A673 (cell line): ENCODE data around the gene STARD7. TPM values are rescaled to one million over a fixed set of nuclear protein-coding genes. Genes with fewer than 3 reads are reported as not detected.

Experiments used
- BruUV-seq: library from RNA; stranded (reverse); fragments of 400-500 nt; replicated peaks from 2 replicates; lab custom pipeline; 2021; lab: Mats Ljungman, UMichigan
- CTCF ChIA-PET: fragments of 300-600 bp; sonication (Branson Sonifier 250); formaldehyde crosslinking; loops from one replicate; lab custom pipeline; 2022; ENCODE audit warnings: antibody characterized with exemption; lab: Charles Lee
- POLR2A ChIA-PET: fragments of 300-600 bp; sonication (Branson Sonifier 250); formaldehyde crosslinking; loops from one replicate; lab custom pipeline; 2022; ENCODE audit warnings: antibody characterized with exemption; ENCODE audit not compliant: low non-redundant PET; lab: Charles Lee
- DNase-seq: peaks from one replicate; pipeline ENCODE4 v3.0.0-alpha.2; 2015; ENCODE audit warnings: low spot score
- H3K27ac ChIP-seq: fragments of 200-600 bp; sonication (generic); 2 replicates; pipeline ENCODE4 v1.5.1; 2016; ENCODE audit warnings: mixed run types, low read depth, mild to moderate bottlenecking, mixed read lengths, antibody characterized with exemption, low read length; ENCODE audit not compliant: poor library complexity, severe bottlenecking
- H3K27me3 ChIP-seq: fragments of 200-600 bp; sonication (generic); replicated peaks from 2 replicates; pipeline ENCODE4 v1.6.1; 2017; ENCODE audit warnings: mixed run types, low read depth, mild to moderate bottlenecking, mixed read lengths, antibody characterized with exemption, low read length; ENCODE audit not compliant: insufficient read depth, poor library complexity
- H3K36me3 ChIP-seq: fragments of 200-600 bp; sonication (generic); 2 replicates; pipeline ENCODE4 v1.6.1; 2016; ENCODE audit warnings: mixed run types, mild to moderate bottlenecking, mixed read lengths, antibody characterized with exemption, low read length; ENCODE audit not compliant: insufficient read depth, poor library complexity, severe bottlenecking
- H3K4me1 ChIP-seq: fragments of 200-600 bp; sonication (generic); 2 replicates; pipeline ENCODE4 v1.6.1; 2017; ENCODE audit warnings: mixed run types, mild to moderate bottlenecking, mixed read lengths, antibody characterized with exemption, low read length; ENCODE audit not compliant: insufficient read depth, poor library complexity, severe bottlenecking
- H3K4me3 ChIP-seq: fragments of 200-600 bp; sonication (generic); 2 replicates; pipeline ENCODE4 v1.5.1; 2016; ENCODE audit warnings: low read depth, mixed run types, mild to moderate bottlenecking, mixed read lengths, low read length; ENCODE audit not compliant: poor library complexity, severe bottlenecking
- H3K9me3 ChIP-seq: fragments of 200-600 bp; sonication (generic); 2 replicates; pipeline ENCODE4 v1.6.1; 2016; ENCODE audit warnings: mixed run types, low read depth, mild to moderate bottlenecking, mixed read lengths, antibody characterized with exemption, low read length; ENCODE audit not compliant: poor library complexity, severe bottlenecking
- CTCF ChIP-seq: fragments of 300-800, 200-600 bp; sonication (generic); conservative IDR thresholded peaks from 2 replicates; pipeline ENCODE4 v1.5.1; 2017; ENCODE audit warnings: low read depth, mild to moderate bottlenecking, antibody characterized with exemption, low read length, moderate library complexity, mixed read lengths
- EZH2 ChIP-seq: fragments of 200-600 bp; sonication (generic); IDR thresholded peaks from 2 replicates; pipeline ENCODE4 v1.6.1; 2017; ENCODE audit warnings: borderline replicate concordance, low read depth, mild to moderate bottlenecking, mixed read lengths, antibody characterized with exemption, low read length; ENCODE audit not compliant: poor library complexity, severe bottlenecking
- intact Hi-C: fragments of 100-400 bp; cut with micrococcal nuclease; formaldehyde crosslinking; loops from one replicate; pipeline ENCODE4 v1.10.0; 2022; ENCODE audit not compliant: unreplicated experiment
- total RNA-seq: library from RNA; stranded (reverse); gene quantifications from 2 replicates; pipeline ENCODE4 v1.2.3, GENCODE V29; 2021

The STARD7 gene
- total RNA-seq, 1 experiment from 2014 or later, result 201 TPM

- TF ChIP-seq CTCF (no peak), EZH2 (no peak)
- ChIA-PET POLR2A (no interaction called here), CTCF (no interaction called here)
- Histone ChIP-seq H3K27me3 (no peaks in the 10 kb centered on the region), H3K9me3 (no peaks in the 10 kb centered on the region), H3K4me1 (peaks cover 20% of the 10 kb centered on the region), H3K36me3 (no peaks in the 10 kb centered on the region), H3K4me3 (no peak overlapping the region), H3K27ac (no peak overlapping the region)
- DNase-seq, result no peak
- intact Hi-C loops, result no loop called here
- no TSS peak for BruUV-seq
Measured at GRCh38 chr2:96153991-96154431, 54.6 kb downstream of the STARD7 start.

GRCh38 chr2:96153291-96153713 lies 55.3 kb downstream of the STARD7 start:
- TF ChIP-seq CTCF, result no peak
- no peak for TF ChIP-seq EZH2
- ChIA-PET CTCF (no interaction called here), POLR2A (no interaction called here)
- Histone ChIP-seq H3K36me3 (no peaks in the 10 kb centered on the region), H3K4me1 (peaks cover 20% of the 10 kb centered on the region), H3K4me3 (no peak overlapping the region), H3K9me3 (no peaks in the 10 kb centered on the region), H3K27me3 (no peaks in the 10 kb centered on the region), H3K27ac (no peak overlapping the region)
- DNase-seq, result no peak
- no TSS peak for BruUV-seq
- intact Hi-C loops, result no loop called here

- H3K27me3 ChIP-seq, result no peaks in the 10 kb centered on the region
- intact Hi-C loops, result no loop called here
- no peak overlapping the region for H3K27ac ChIP-seq
- H3K36me3 ChIP-seq, result no peaks in the 10 kb centered on the region
- DNase-seq, result no peak
- TF ChIP-seq EZH2 (no peak), CTCF (no peak)
- POLR2A ChIA-PET, result no interaction called here
- peaks cover 17% of the 10 kb centered on the region for H3K4me1 ChIP-seq
- CTCF ChIA-PET, result interaction anchor here (0.5 to 0.6 kb wide), 2 partner anchors 14 kb away, joined by 3 to 10 read pairs; no protein-coding TSS in a partner anchor
- no peak overlapping the region for H3K4me3 ChIP-seq
- H3K9me3 ChIP-seq, result no peaks in the 10 kb centered on the region
- no TSS peak for BruUV-seq
Measured at GRCh38 chr2:96152304-96153161, 56.1 kb downstream of the STARD7 start.
